ENCODE data around the gene GALNT17.

DNA sequence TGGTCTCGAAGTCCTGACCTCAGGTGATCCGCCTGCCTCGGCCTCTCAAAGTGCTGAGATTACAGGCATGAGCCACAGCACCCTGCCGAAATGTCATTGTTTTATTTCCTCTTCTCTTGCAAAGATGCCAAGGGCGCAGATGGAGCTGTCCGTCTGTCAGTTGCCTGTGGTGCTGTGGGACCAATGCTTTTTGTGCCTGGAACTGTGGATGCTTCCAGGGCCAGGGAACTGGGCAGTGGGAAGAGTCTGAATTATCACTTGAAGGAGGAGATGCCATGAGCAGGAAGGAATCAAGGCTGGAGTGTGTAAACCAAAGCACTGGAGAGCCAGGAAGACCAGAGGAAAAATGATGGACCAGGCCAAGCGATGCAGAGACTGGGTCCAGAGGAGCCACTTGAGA lies 459.9 kb downstream of the GALNT17 start:
- no peak for TF ChIP-seq CTCF (IDR thresholded peaks at IDR 0.05; ENCODE audit: low read depth, low read length)
- TF ChIP-seq EZH2phosphoT487 (IDR thresholded peaks at IDR 0.05; ENCODE audit: low read depth): no peak
